T-cell (primary cell): ENCODE results near the gene DDX10. TPM values are rescaled to one million over a fixed set of nuclear protein-coding genes. Genes with fewer than 3 reads are reported as not detected.

Experiments
- ATAC-seq, 4 experiments: fragments of 200-7000 bp in 3 of 4; fragments of 150-1000 bp in 1 of 4; cut with Tn5 transposase; replicated peaks in 1 of 4; 1 replicate in 3 of 4; 2 replicates in 1 of 4; pipeline ENCODE4 v1.10.0; 2021; ENCODE audit warnings: moderate library complexity in 3 of 4, mild to moderate bottlenecking in 2 of 4, moderate number of reproducible peaks in 1 of 4
- CTCF ChIA-PET, 2 donors: fragments of 300-600 bp; sonication (Branson Sonifier 250); formaldehyde crosslinking; loops; one replicate each; lab custom pipeline; 2022; ENCODE audit warnings: antibody characterized with exemption in 2 of 2; lab: Charles Lee
- POLR2A ChIA-PET, 2 donors: fragments of 300-600 bp; sonication (Branson Sonifier 250); formaldehyde crosslinking; loops; one replicate each; lab custom pipeline; 2022; ENCODE audit warnings: antibody characterized with exemption in 2 of 2; lab: Charles Lee
- DNase-seq, 35 experiments: peaks; one replicate each; pipeline versions ENCODE4 v3.0.0 to v3.0.0-alpha.2; 2013 to 2023
- H3K27ac ChIP-seq: one replicate; pipeline ENCODE4 v1.5.1; 2013; ENCODE audit warnings: low read length
- H3K27me3 ChIP-seq, 2 experiments: replicated peaks in 1 of 2; 1 replicate in 1 of 2; 2 replicates in 1 of 2; pipeline versions ENCODE4 v1.6.1 to v1.7.0; 2013; ENCODE audit warnings: low read length in 1 of 2, mixed read lengths in 1 of 2; ENCODE audit not compliant: control insufficient read depth in 2 of 2, insufficient read depth in 2 of 2; ENCODE audit errors: extremely low read depth in 1 of 2
- H3K36me3 ChIP-seq, 2 donors: 1 replicate in 1 of 2; 2 replicates in 1 of 2; pipeline versions ENCODE4 v1.6.1 to v1.7.0; 2013; ENCODE audit warnings: low read length in 1 of 2; ENCODE audit not compliant: control insufficient read depth in 2 of 2, insufficient read depth in 1 of 2; ENCODE audit errors: extremely low read depth in 1 of 2
- H3K4me1 ChIP-seq, 2 experiments: 1 replicate in 1 of 2; 2 replicates in 1 of 2; pipeline versions ENCODE4 v1.6.1 to v1.7.0; 2013; ENCODE audit warnings: low read length in 2 of 2, mixed read lengths in 1 of 2; ENCODE audit not compliant: insufficient read depth in 2 of 2, control insufficient read depth in 1 of 2; ENCODE audit errors: extremely low read depth in 1 of 2
- H3K4me3 ChIP-seq, 2 donors: 1 replicate in 1 of 2; 2 replicates in 1 of 2; pipeline versions ENCODE4 v1.5.1 to v1.7.0; 2013; ENCODE audit warnings: mild to moderate bottlenecking in 2 of 2, low read length in 1 of 2, moderate library complexity in 1 of 2; ENCODE audit not compliant: control insufficient read depth in 1 of 2; ENCODE audit errors: extremely low read depth in 1 of 2
- H3K9me3 ChIP-seq: 2 replicates; pipeline ENCODE4 v1.7.0; 2013
- H3K27ac Mint-ChIP-seq, 2 donors: one replicate each; pipeline ENCODE4 v1.8.0; 2020 to 2021; ENCODE audit warnings: mild to moderate bottlenecking in 2 of 2, mixed read lengths in 2 of 2
- H3K27me3 Mint-ChIP-seq, 2 donors: one replicate each; pipeline ENCODE4 v1.8.0; 2021 to 2022; ENCODE audit warnings: mixed read lengths in 2 of 2
- H3K36me3 Mint-ChIP-seq: one replicate; pipeline ENCODE4 v1.8.0; 2021; ENCODE audit warnings: mixed read lengths
- H3K4me1 Mint-ChIP-seq, 3 donors: one replicate each; pipeline ENCODE4 v1.8.0; 2020 to 2022; ENCODE audit warnings: mixed read lengths in 3 of 3, mild to moderate bottlenecking in 1 of 3
- H3K4me3 Mint-ChIP-seq, 3 donors: one replicate each; pipeline ENCODE4 v1.8.0; 2020 to 2022; ENCODE audit warnings: mild to moderate bottlenecking in 3 of 3, mixed read lengths in 3 of 3, moderate library complexity in 3 of 3
- H3K9me3 Mint-ChIP-seq, 3 donors: one replicate each; pipeline ENCODE4 v1.8.0; 2020 to 2022; ENCODE audit warnings: mixed read lengths in 3 of 3
- WGBS: methylation state at CpG from one replicate; pipeline ENCODE4 v1.1.5; 2013; ENCODE audit warnings: missing lambda C conversion rate; ENCODE audit not compliant: insufficient coverage; 5-methylcytosine and 5-hydroxymethylcytosine counted together
- total RNA-seq, 35 experiments: library from RNA in 6 of 35; stranded (reverse) in 6 of 35; fragments of 120-200 nt in 1 of 35; gene quantifications; one replicate each; pipeline versions ENCODE4 v1.2.1 to v1.2.4 and lab custom pipeline; 2013 to 2026

Gene DDX10
- total RNA-seq, 5 donors from 2014 or later (not counting 1 experiment from before 2014, with no cell fraction given), result 23.5 to 30.0 (median 27.0) TPM

DNA sequence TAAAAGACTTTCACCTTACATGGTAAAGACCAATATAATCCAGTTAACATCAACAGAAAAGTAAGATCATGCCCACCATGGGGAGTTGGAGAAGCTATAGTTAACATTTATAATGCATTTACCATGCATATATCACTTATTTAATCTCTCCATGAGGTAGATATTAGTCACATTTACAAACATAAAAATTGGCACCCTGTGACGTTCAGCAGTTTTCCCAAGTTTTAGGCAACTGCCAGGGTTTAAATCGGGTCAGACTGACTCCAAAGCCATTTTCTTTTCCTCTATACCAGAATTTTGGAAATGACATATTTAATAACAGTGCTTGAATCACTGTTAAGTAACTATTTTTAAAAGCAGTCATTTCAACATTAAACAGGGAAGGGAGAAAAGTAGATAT lies 266.3 kb downstream of the DDX10 start:
- H3K27ac ChIP-seq, result no peak overlapping the region
- no CpG with 5 or more reads among the region's 2 CpGs for WGBS
- Mint-ChIP-seq H3K9me3 (peaks cover 0 to 3% (median 0%) of the 10 kb centered on the region in 3 donors), H3K27ac (no peak overlapping the region), H3K4me1 (peaks cover 0 to 5% (median 0%) of the 10 kb centered on the region in 3 donors), H3K36me3 (peaks cover 37% of the 10 kb centered on the region), H3K4me3 (no peak overlapping the region), H3K27me3 (no peaks in the 10 kb centered on the region)
- no peaks in the 10 kb centered on the region for H3K9me3 ChIP-seq
- no peak overlapping the region for H3K4me3 ChIP-seq
- ATAC-seq (no peak), DNase-seq (no peak)
- ChIA-PET CTCF (no interaction called here), POLR2A (no interaction called here)
- H3K36me3 ChIP-seq, result no peaks in the 10 kb centered on the region
- H3K4me1 ChIP-seq, result no peaks in the 10 kb centered on the region
- H3K27me3 ChIP-seq, result no peaks in the 10 kb centered on the region

DNA sequence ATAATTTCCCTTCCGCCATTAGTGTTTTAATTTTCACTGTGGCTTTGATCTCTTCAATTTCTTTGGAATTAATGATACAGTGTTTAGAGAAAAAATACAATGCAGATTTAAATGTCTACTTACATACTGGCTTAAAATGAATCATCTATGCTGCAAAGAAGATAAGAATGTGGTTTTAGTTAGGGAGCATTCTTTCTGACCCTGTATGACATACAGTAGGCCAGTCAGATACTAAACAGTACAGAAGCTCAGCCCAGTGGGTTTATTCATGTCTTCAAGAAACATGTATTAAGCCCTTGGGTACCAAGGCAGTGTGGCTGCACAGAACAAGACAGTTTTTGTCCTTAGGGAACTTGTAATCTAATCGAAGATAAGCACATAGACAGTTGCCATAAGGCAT lies 268.8 kb downstream of the DDX10 start:
- WGBS, result 100% methylated on average over 1 of the region's 2 CpGs
- no peaks in the 10 kb centered on the region for H3K27me3 ChIP-seq
- H3K4me3 ChIP-seq, result no peak overlapping the region
- ChIA-PET POLR2A (no interaction called here), CTCF (no interaction called here)
- ATAC-seq (no peak), DNase-seq (no peak)
- Mint-ChIP-seq H3K27me3 (no peaks in the 10 kb centered on the region), H3K27ac (no peak overlapping the region), H3K9me3 (peaks cover 0 to 3% (median 0%) of the 10 kb centered on the region in 3 donors), H3K36me3 (peaks cover 43% of the 10 kb centered on the region), H3K4me1 (no peaks in the 10 kb centered on the region), H3K4me3 (no peak overlapping the region)
- no peaks in the 10 kb centered on the region for H3K4me1 ChIP-seq
- no peaks in the 10 kb centered on the region for H3K9me3 ChIP-seq
- H3K36me3 ChIP-seq, result no peaks in the 10 kb centered on the region
- H3K27ac ChIP-seq, result no peak overlapping the region

DNA sequence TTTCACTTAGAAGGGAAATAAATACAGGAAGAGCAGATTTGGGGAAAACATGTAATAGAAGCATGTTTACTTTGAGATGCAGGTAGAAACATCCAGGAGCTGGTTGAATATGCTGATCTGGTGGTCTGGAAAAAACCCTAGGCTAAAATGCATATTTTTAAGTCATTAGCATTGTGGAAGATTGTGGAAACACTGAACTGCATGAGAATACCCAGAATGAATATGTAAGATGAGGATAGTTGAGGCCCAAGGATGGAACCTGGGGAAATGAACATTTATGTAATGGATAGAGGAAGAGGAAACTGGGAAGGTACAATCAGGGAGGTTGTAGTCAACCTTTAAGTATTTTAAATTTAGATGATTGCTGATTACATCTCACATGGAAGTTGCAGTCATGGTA lies 269.4 kb downstream of the DDX10 start:
- DNase-seq (no peak), ATAC-seq (no peak)
- H3K4me3 Mint-ChIP-seq, result no peak overlapping the region
- POLR2A ChIA-PET, result no interaction called here
- H3K27me3 ChIP-seq, result no peaks in the 10 kb centered on the region
- no peaks in the 10 kb centered on the region for H3K4me1 ChIP-seq
- H3K36me3 Mint-ChIP-seq, result peaks cover 41% of the 10 kb centered on the region
- no peaks in the 10 kb centered on the region for H3K27me3 Mint-ChIP-seq
- H3K9me3 Mint-ChIP-seq, result peaks cover 0 to 3% (median 0%) of the 10 kb centered on the region in 3 donors
- no peak overlapping the region for H3K27ac Mint-ChIP-seq
- H3K4me3 ChIP-seq, result no peak overlapping the region
- H3K4me1 Mint-ChIP-seq, result no peaks in the 10 kb centered on the region
- no peaks in the 10 kb centered on the region for H3K36me3 ChIP-seq
- CTCF ChIA-PET, result no interaction called here
- H3K27ac ChIP-seq, result no peak overlapping the region
- no peaks in the 10 kb centered on the region for H3K9me3 ChIP-seq

DNA sequence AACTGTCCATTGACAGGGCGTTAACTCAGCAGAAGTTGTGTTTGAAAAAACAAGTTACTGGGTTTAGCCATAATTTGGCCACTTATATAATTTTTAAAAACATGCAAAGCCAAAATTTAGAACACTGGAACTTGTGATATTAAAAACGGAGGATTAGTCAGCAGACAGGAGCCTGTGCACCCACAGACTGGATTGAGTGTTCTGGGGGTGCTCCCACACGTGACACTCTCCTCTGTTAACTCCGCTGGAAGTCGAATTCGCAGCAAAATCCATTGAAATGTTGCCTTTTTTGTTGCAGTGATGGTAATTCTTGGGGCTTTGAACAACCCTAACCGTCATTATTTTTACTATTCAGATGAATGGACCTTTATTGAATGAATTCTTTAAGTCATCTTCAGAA lies 269.8 kb downstream of the DDX10 start:
- H3K27ac ChIP-seq, result no peak overlapping the region
- H3K4me3 Mint-ChIP-seq, result no peak overlapping the region
- no peak overlapping the region for H3K27ac Mint-ChIP-seq
- H3K27me3 ChIP-seq, result no peaks in the 10 kb centered on the region
- no CpG with 5 or more reads among the region's 7 CpGs for WGBS
- peaks cover 45% of the 10 kb centered on the region for H3K36me3 Mint-ChIP-seq
- H3K9me3 ChIP-seq, result no peaks in the 10 kb centered on the region
- ATAC-seq (no peak), DNase-seq (no peak)
- no peaks in the 10 kb centered on the region for H3K4me1 ChIP-seq
- H3K9me3 Mint-ChIP-seq, result peaks cover 0 to 3% (median 0%) of the 10 kb centered on the region in 3 donors
- no peaks in the 10 kb centered on the region for H3K4me1 Mint-ChIP-seq
- no peaks in the 10 kb centered on the region for H3K36me3 ChIP-seq
- POLR2A ChIA-PET, result no interaction called here
- CTCF ChIA-PET, result no interaction called here
- no peak overlapping the region for H3K4me3 ChIP-seq
- no peaks in the 10 kb centered on the region for H3K27me3 Mint-ChIP-seq

DNA sequence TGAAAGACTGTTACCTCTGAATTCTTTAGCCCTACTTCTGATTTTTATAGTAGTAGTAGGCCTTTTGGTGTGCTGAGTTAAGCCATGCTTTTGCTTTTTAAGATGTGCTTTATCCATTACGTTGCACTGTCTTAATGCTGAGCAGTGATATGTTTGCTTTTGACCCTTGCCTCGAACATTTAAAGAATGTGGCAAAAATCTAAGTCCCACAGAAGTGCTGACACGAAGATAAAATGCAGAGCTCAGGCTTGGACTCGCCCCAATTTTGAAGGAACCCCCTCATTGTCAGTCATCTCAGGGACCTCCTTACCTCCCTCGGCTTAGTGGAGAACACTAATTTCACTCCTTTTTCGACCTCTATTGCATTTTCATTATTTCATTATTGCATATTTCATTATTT lies 272.9 kb downstream of the DDX10 start:
- no peak overlapping the region for H3K27ac Mint-ChIP-seq
- no peak overlapping the region for H3K4me3 ChIP-seq
- peaks cover 0 to 10% of the 10 kb centered on the region in 2 donors for H3K36me3 ChIP-seq
- H3K9me3 Mint-ChIP-seq, result peaks cover 0 to 3% (median 0%) of the 10 kb centered on the region in 3 donors
- no peaks in the 10 kb centered on the region for H3K4me1 Mint-ChIP-seq
- ATAC-seq (no peak), DNase-seq (no peak)
- H3K9me3 ChIP-seq, result no peaks in the 10 kb centered on the region
- POLR2A ChIA-PET, result no interaction called here
- CTCF ChIA-PET, result no interaction called here
- H3K27me3 ChIP-seq, result no peaks in the 10 kb centered on the region
- peaks cover 60% of the 10 kb centered on the region for H3K36me3 Mint-ChIP-seq
- H3K27me3 Mint-ChIP-seq, result no peaks in the 10 kb centered on the region
- H3K4me1 ChIP-seq, result no peaks in the 10 kb centered on the region
- 100% methylated on average over 2 of the region's 6 CpGs for WGBS
- no peak overlapping the region for H3K27ac ChIP-seq
- no peak overlapping the region for H3K4me3 Mint-ChIP-seq

DNA sequence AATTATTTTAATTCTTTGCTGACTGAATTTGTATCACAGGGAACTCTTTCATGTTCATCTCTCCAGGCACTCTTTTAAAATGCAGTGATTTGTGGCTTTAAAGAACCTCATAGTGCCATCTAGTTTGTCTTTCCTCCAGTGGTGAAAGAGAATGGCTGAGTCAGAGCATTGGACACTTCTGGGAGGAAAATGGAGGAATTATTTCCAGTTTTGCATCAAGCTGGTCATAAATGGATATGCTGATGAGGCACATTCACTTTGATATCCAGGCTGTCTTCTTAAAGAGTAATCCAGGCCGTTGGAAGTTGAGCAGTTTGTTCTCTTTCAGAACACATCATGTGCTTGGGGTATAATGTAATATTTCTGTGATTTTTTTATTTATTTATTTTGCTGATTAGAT lies 273.7 kb downstream of the DDX10 start:
- POLR2A ChIA-PET, result no interaction called here
- Mint-ChIP-seq H3K4me3 (no peak overlapping the region), H3K36me3 (peaks cover 61% of the 10 kb centered on the region), H3K9me3 (peaks cover 0 to 3% (median 0%) of the 10 kb centered on the region in 3 donors), H3K4me1 (no peaks in the 10 kb centered on the region), H3K27ac (no peak overlapping the region), H3K27me3 (no peaks in the 10 kb centered on the region)
- no peaks in the 10 kb centered on the region for H3K4me1 ChIP-seq
- no peak for DNase-seq
- no peaks in the 10 kb centered on the region for H3K9me3 ChIP-seq
- ATAC-seq, result no peak
- WGBS, result no CpG with 5 or more reads among the region's 1 CpG
- H3K4me3 ChIP-seq, result no peak overlapping the region
- H3K36me3 ChIP-seq, result peaks cover 0 to 10% of the 10 kb centered on the region in 2 donors
- CTCF ChIA-PET, result no interaction called here
- H3K27me3 ChIP-seq, result no peaks in the 10 kb centered on the region
- no peak overlapping the region for H3K27ac ChIP-seq

DNA sequence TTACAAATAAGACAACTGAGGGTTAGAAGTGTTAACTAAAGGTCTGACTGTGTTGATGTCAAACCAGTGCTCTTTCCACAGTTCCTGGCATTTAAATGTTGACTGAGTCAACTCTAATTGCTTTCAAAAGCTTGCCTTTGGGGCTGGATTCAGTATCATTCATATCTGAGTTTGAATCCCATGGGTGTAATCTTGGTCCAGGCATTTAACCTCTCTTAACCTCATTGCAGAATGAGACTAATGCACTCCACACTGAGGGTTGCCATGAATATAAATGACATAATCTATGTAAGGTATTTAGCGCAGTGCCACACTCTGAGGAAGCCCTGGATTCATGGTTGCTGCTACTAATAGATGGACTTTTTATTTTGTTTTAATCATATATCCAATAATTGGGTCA lies 274.3 kb downstream of the DDX10 start:
- no peaks in the 10 kb centered on the region for H3K27me3 ChIP-seq
- no peak for DNase-seq
- no CpG with 5 or more reads among the region's 1 CpG for WGBS
- CTCF ChIA-PET, result no interaction called here
- H3K4me1 ChIP-seq, result no peaks in the 10 kb centered on the region
- no peak overlapping the region for H3K27ac ChIP-seq
- Mint-ChIP-seq H3K4me1 (no peaks in the 10 kb centered on the region), H3K27me3 (no peaks in the 10 kb centered on the region), H3K36me3 (peaks cover 61% of the 10 kb centered on the region), H3K4me3 (no peak overlapping the region), H3K9me3 (peaks cover 0 to 3% (median 0%) of the 10 kb centered on the region in 3 donors), H3K27ac (no peak overlapping the region)
- H3K4me3 ChIP-seq, result no peak overlapping the region
- H3K36me3 ChIP-seq, result peaks cover 0 to 10% of the 10 kb centered on the region in 2 donors
- no peaks in the 10 kb centered on the region for H3K9me3 ChIP-seq
- POLR2A ChIA-PET, result no interaction called here
- ATAC-seq, result no peak
